Mesendoderm (in vitro differentiated cells): ENCODE data around the gene PTPRG.
A peak's percentile ranks its signal among the peaks of the same experiment; 100 is the strongest.

ENCODE experiments used
- DNase-seq: peaks from one replicate; pipeline ENCODE4 v3.0.0; 2013
- H2AK5ac ChIP-seq: 2 replicates; pipeline ENCODE4 v1.6.1; 2013; ENCODE audit warnings: low read length, inconsistent platforms
- H2BK120ac ChIP-seq: 2 replicates; pipeline ENCODE4 v1.6.1; 2013; ENCODE audit warnings: low read depth, mild to moderate bottlenecking, low read length, moderate library complexity, mixed read lengths
- H2BK15ac ChIP-seq: replicated peaks from 2 replicates; pipeline ENCODE4 v1.6.1; 2013; ENCODE audit warnings: low read depth, mild to moderate bottlenecking, moderate library complexity
- H2BK5ac ChIP-seq: 2 replicates; pipeline ENCODE4 v1.6.1; 2013; ENCODE audit warnings: low read length, inconsistent platforms
- H3K18ac ChIP-seq: 2 replicates; pipeline ENCODE4 v1.6.1; 2013; ENCODE audit warnings: mild to moderate bottlenecking, low read length, mixed read lengths
- H3K23ac ChIP-seq: one replicate; pipeline ENCODE4 v1.6.1; 2013; ENCODE audit warnings: low read length
- H3K27ac ChIP-seq: 2 replicates; pipeline ENCODE4 v1.5.1; 2013; ENCODE audit warnings: low read depth, mild to moderate bottlenecking, inconsistent platforms, low read length, moderate library complexity
- H3K27me3 ChIP-seq: 2 replicates; pipeline ENCODE4 v1.6.1; 2013; ENCODE audit warnings: low read length, control low read depth, mild to moderate bottlenecking, inconsistent platforms; ENCODE audit not compliant: insufficient read depth, poor library complexity
- H3K36me3 ChIP-seq: 2 replicates; pipeline ENCODE4 v1.6.1; 2013; ENCODE audit warnings: low read length, inconsistent platforms; ENCODE audit not compliant: control insufficient read depth, insufficient read depth
- H3K4ac ChIP-seq: one replicate; pipeline ENCODE4 v1.6.1; 2013; ENCODE audit warnings: low read depth, mild to moderate bottlenecking, low read length, moderate library complexity
- H3K4me1 ChIP-seq: 2 replicates; pipeline ENCODE4 v1.6.1; 2013; ENCODE audit warnings: low read depth, low read length, inconsistent platforms; ENCODE audit not compliant: control insufficient read depth
- H3K4me2 ChIP-seq: 2 replicates; pipeline ENCODE4 v1.6.1; 2013; ENCODE audit warnings: low read length
- H3K4me3 ChIP-seq: 2 replicates; pipeline ENCODE4 v1.5.1; 2013; ENCODE audit warnings: mild to moderate bottlenecking, low read length
- H3K56ac ChIP-seq: one replicate; pipeline ENCODE4 v1.6.1; 2013; ENCODE audit warnings: low read length
- H3K79me1 ChIP-seq: 2 replicates; pipeline ENCODE4 v1.6.1; 2013; ENCODE audit warnings: low read length, inconsistent platforms
- H3K79me2 ChIP-seq: 2 replicates; pipeline ENCODE4 v1.6.1; 2013; ENCODE audit warnings: mild to moderate bottlenecking, low read length; ENCODE audit not compliant: control insufficient read depth, insufficient read depth
- H3K9ac ChIP-seq: 2 replicates; pipeline ENCODE4 v1.6.1; 2013; ENCODE audit warnings: low read length, inconsistent platforms
- H4K5ac ChIP-seq: one replicate; pipeline ENCODE4 v1.6.1; 2013; ENCODE audit warnings: low read length
- H4K8ac ChIP-seq: one replicate; pipeline ENCODE4 v1.6.1; 2013; ENCODE audit warnings: low read depth, mild to moderate bottlenecking, control low read depth, low read length, moderate library complexity
- whole genome bisulfite sequencing: extraction: QIAGEN DNeasy Blood & Tissue Kit; methylation state at CpG from one replicate; pipeline ENCODE4 v1.1.7; 2013; ENCODE audit warnings: low lambda C conversion rate, missing lambda C conversion rate; ENCODE audit not compliant: insufficient coverage; ENCODE audit errors: extremely low coverage; 5-methylcytosine and 5-hydroxymethylcytosine counted together

PTPRG gene

DNA sequence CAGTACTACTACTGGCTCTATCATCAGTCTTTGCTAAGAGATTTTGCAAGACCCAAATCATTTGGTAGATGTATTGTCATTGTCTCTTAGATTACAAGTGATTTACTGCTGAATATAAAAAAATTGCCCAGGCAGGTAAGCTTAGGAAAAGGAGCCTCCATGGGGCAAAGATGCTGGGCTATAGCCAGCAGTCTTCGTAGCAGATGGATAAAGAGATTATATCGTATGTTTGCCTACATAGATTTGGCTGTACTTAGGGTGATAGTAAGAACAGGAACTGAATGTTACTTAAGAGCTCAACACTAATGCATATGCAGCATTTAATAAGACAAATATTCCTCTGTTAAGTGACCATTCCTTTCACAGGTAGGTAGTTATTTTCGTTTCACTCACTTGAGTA, 48.9 kb downstream of the PTPRG start:
- H3K18ac ChIP-seq: no peak overlapping the region
- no peak overlapping the region for H2AK5ac ChIP-seq
- H2BK120ac ChIP-seq: no peak overlapping the region
- peaks cover 2% of the 10 kb centered on the region for H3K4me1 ChIP-seq
- H3K9ac ChIP-seq: no peak overlapping the region
- no peak overlapping the region for H3K4me3 ChIP-seq
- H3K56ac ChIP-seq: no peak overlapping the region
- H3K27me3 ChIP-seq: no peaks in the 10 kb centered on the region
- no peak overlapping the region for H2BK15ac ChIP-seq
- no peak overlapping the region for H3K27ac ChIP-seq
- peaks cover 2% of the 10 kb centered on the region for H3K36me3 ChIP-seq
- no CpG with 5 or more reads among the region's 3 CpGs for WGBS
- H4K5ac ChIP-seq: no peak overlapping the region
- peaks cover 44% of the 10 kb centered on the region for H3K79me1 ChIP-seq
- H3K4me2 ChIP-seq: no peak overlapping the region
- H3K79me2 ChIP-seq: peaks cover 91% of the 10 kb centered on the region
- H2BK5ac ChIP-seq: no peak overlapping the region
- no peak overlapping the region for H3K4ac ChIP-seq
- H4K8ac ChIP-seq: no peak overlapping the region
- DNase-seq: no peak
- no peak overlapping the region for H3K23ac ChIP-seq

DNA sequence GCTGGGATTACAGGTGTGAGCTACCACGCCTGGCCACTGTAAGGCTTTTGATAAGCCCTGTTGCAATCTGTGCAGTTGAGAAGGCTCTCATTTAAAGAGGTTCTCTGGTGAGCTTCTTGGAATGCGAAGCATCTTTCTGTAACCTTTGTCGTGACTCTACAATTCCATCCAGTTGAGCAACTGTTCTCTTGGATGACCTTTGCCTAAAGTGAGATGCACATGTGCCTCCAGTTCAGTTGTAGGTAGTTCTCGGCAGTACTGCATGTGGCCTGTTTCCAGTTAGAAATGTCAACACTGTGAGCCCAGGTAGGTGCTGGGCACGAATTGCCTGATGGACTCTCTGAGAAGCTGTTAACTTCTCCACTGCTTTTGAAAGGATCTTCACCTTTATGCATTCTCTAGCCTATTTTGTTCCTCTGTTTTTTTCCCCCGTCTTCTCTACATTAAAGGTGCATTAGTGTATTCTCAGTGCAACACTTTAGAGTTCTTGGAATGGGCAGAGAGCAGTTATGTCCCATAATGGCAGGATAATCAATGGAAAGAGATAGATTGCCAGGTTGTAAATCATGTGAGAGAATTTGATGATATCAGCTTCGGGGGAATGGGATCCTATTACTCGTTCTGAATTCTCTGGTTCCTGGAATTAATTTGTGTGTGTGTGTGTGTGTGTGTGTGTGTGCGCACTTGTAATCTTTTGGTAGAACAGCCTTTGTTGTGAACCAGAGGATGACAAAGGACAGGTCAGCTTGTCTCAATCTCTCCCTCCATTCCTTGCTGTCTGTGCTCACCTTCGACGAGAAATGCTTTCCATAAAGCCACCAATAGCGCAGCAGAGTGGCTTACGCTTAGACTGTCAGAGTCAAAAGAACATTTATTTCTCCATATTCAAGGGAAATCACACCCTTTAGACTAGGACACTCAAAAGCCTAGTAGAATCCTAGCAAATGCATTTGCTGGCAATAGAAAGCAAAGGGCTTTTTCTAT, 51.1 kb downstream of the PTPRG start:
- no peak overlapping the region for H3K23ac ChIP-seq
- H4K8ac ChIP-seq: no peak overlapping the region
- no peak overlapping the region for H2BK5ac ChIP-seq
- H3K18ac ChIP-seq: no peak overlapping the region
- H2BK15ac ChIP-seq: no peak overlapping the region
- H3K27ac ChIP-seq: no peak overlapping the region
- H2BK120ac ChIP-seq: no peak overlapping the region
- no peak overlapping the region for H3K56ac ChIP-seq
- no peak overlapping the region for H3K9ac ChIP-seq
- H4K5ac ChIP-seq: no peak overlapping the region
- no peak overlapping the region for H3K4me2 ChIP-seq
- H3K4me1 ChIP-seq: peaks cover 2% of the 10 kb centered on the region
- peaks cover 39% of the 10 kb centered on the region for H3K79me1 ChIP-seq
- H3K79me2 ChIP-seq: peaks cover 91% of the 10 kb centered on the region
- H3K4ac ChIP-seq: no peak overlapping the region
- H3K36me3 ChIP-seq: peaks cover 2% of the 10 kb centered on the region
- H3K4me3 ChIP-seq: no peak overlapping the region
- no peaks in the 10 kb centered on the region for H3K27me3 ChIP-seq
- H2AK5ac ChIP-seq: no peak overlapping the region
- no CpG with 5 or more reads among the region's 13 CpGs for WGBS
- peak; percentile 86 for DNase-seq

DNA sequence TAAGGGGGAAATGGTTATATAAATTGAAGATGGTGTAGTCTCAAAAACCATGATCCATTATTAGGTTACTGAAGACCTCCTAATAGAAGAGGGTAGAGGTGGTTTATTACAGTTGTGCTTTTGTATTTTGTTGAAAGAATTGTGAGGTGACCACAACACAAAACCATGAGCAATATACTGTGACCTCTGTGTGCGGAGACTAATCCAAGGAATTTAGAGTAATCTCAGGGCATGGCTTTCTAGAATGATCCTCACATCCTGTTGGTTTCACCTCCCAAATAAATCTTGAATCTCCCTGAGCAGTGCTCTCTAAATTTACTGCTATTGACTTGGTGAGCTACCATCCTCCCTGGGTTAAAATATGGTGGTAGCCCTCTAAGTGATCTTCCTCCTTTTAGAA, 52.3 kb downstream of the PTPRG start:
- no peak overlapping the region for H3K9ac ChIP-seq
- H2AK5ac ChIP-seq: no peak overlapping the region
- H2BK5ac ChIP-seq: no peak overlapping the region
- H3K4me1 ChIP-seq: peaks cover 2% of the 10 kb centered on the region
- H4K8ac ChIP-seq: no peak overlapping the region
- no peak overlapping the region for H3K4me3 ChIP-seq
- WGBS: no CpG with 5 or more reads among the region's 1 CpG
- DNase-seq: no peak
- peaks cover 28% of the 10 kb centered on the region for H3K79me1 ChIP-seq
- H3K56ac ChIP-seq: no peak overlapping the region
- no peak overlapping the region for H2BK120ac ChIP-seq
- no peak overlapping the region for H2BK15ac ChIP-seq
- no peaks in the 10 kb centered on the region for H3K27me3 ChIP-seq
- no peak overlapping the region for H3K4me2 ChIP-seq
- H4K5ac ChIP-seq: no peak overlapping the region
- no peak overlapping the region for H3K23ac ChIP-seq
- H3K79me2 ChIP-seq: peaks cover 90% of the 10 kb centered on the region
- H3K27ac ChIP-seq: no peak overlapping the region
- H3K4ac ChIP-seq: no peak overlapping the region
- H3K36me3 ChIP-seq: peaks cover 2% of the 10 kb centered on the region
- H3K18ac ChIP-seq: no peak overlapping the region

DNA sequence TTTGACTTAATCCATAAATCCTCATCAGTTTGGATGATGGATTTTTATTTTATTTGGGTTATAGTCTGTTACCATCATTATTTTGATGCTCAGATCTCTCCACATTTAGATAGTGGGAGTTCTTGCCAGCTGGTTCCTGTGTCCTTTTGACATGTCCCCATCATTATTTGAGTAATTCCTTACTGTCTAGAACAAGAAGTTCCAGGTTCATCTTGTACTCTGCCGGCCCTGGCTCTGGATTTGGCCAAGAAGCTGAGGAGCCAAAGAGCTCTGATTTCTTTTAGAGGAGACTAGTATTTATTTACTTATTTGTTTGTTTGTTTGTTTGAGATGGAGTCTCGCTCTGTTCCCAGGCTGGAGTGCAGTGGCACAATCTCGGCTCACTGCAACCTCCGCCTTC, 54.3 kb downstream of the PTPRG start:
- no peak overlapping the region for H4K5ac ChIP-seq
- no peak for DNase-seq
- WGBS: no CpG with 5 or more reads among the region's 4 CpGs

DNA sequence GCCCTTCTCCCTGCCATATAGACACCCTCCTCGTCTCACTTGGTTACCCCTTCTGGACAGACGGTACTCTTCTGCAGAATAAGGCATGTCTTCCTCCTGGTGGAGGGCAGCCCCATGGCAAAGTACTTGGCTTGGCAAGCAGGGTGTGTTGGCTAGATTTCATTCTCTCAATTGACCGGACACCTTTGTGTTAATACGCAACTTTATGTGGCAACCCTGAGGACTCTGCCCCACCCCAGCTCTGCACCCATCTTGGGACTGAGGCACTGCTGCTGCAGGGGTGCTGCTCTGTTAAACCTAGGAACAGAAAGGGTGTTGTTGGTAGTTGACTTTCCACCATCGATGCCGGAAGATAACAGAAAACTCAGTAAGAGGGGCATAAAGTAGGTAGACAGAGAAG, 55.2 kb downstream of the PTPRG start:
- Histone ChIP-seq H2AK5ac (no peak overlapping the region), H3K4me1 (peaks cover 4% of the 10 kb centered on the region), H3K4me2 (no peak overlapping the region), H3K27me3 (no peaks in the 10 kb centered on the region), H3K79me2 (peaks cover 90% of the 10 kb centered on the region), H2BK120ac (no peak overlapping the region), H4K8ac (no peak overlapping the region), H3K56ac (no peak overlapping the region), H2BK5ac (no peak overlapping the region), H3K4ac (no peak overlapping the region), H3K36me3 (peaks cover 2% of the 10 kb centered on the region), H3K9ac (no peak overlapping the region), H3K18ac (no peak overlapping the region), H3K23ac (no peak overlapping the region), H3K4me3 (no peak overlapping the region), H4K5ac (no peak overlapping the region), H3K27ac (no peak overlapping the region), H2BK15ac (no peak overlapping the region), H3K79me1 (peaks cover 34% of the 10 kb centered on the region)
- DNase-seq: no peak
- WGBS: no CpG with 5 or more reads among the region's 6 CpGs

More for the DNA sequence above, 54.3 kb downstream of the PTPRG start:
- Histone ChIP-seq H4K8ac (no peak overlapping the region), H2BK15ac (no peak overlapping the region), H2AK5ac (no peak overlapping the region), H2BK5ac (no peak overlapping the region), H3K18ac (no peak overlapping the region), H3K4me2 (no peak overlapping the region), H3K79me2 (peaks cover 91% of the 10 kb centered on the region), H3K9ac (no peak overlapping the region), H2BK120ac (no peak overlapping the region), H3K27me3 (no peaks in the 10 kb centered on the region), H3K79me1 (peaks cover 34% of the 10 kb centered on the region), H3K4ac (no peak overlapping the region), H3K56ac (no peak overlapping the region), H3K4me1 (peaks cover 4% of the 10 kb centered on the region), H3K27ac (no peak overlapping the region), H3K36me3 (peaks cover 2% of the 10 kb centered on the region), H3K23ac (no peak overlapping the region), H3K4me3 (no peak overlapping the region)
